Epidermal melanocyte (primary cell): ENCODE measurements around the gene NRTN.
"Not testable (repeated sequence)": the region's sequence is repeated elsewhere in the genome, so short reads cannot be mapped to it uniquely, and the experiment has no call there.

ENCODE experiments used
- DNase-seq: peaks from one replicate; pipeline ENCODE4 v3.0.0; 2011; ENCODE audit warnings: low spot score; ENCODE audit not compliant: insufficient read length

Gene NRTN

DNA sequence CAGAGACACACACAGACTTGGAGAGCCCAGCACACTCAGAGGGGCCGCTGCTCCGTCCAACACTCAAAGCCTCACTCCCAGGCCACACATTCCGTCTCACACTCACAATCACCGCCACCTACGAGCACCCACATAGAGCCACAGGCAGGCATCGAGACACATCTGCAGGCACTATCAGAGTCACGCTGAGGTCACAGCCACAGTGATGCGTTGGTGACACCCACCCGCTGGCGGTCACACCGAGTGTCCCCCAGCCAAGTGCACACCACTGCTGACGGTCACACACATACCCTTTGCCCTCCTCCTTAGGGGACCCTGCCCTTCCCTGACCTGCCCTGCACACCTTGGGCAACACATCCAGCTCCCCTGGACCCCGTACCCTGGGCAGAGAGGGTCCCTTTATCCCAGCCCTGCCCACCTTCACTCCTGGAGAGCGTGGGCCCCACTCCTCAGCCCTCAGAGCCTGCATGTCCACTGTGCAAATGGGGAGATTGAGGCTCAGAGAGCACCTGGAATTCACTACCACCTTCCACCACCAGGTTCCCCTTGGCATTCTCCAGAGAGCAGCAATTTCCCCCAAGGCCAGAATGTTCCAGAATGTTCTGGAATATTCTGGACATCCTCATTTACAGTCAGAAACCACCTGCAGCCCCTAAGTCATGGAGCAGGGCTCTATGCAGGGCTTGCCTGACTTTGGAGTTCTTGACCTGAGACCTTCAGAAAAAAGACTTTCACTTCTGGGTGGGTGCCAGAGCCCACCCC is 60.0 kb downstream of the NRTN start:
- DNase-seq = no peak

DNA sequence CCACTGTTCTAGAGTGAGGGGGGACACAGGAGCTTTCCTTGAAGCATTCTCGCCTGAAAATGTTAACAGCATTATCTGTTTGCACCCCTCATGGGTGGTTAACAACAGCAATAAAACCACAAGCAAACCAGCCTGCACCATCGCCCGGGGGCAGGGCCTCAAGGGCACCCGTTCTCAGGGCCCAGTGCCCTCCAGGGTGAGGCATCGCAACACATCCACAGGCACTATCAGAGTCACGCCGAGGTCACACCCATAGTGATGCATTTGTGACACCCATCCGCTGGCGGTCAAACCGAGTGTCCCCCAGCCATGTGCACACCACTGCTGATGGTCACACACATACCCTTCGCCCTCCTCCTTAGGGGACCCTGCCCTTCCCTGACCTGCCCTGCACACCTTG is 60.9 kb downstream of the NRTN start:
- no peak for DNase-seq

DNA sequence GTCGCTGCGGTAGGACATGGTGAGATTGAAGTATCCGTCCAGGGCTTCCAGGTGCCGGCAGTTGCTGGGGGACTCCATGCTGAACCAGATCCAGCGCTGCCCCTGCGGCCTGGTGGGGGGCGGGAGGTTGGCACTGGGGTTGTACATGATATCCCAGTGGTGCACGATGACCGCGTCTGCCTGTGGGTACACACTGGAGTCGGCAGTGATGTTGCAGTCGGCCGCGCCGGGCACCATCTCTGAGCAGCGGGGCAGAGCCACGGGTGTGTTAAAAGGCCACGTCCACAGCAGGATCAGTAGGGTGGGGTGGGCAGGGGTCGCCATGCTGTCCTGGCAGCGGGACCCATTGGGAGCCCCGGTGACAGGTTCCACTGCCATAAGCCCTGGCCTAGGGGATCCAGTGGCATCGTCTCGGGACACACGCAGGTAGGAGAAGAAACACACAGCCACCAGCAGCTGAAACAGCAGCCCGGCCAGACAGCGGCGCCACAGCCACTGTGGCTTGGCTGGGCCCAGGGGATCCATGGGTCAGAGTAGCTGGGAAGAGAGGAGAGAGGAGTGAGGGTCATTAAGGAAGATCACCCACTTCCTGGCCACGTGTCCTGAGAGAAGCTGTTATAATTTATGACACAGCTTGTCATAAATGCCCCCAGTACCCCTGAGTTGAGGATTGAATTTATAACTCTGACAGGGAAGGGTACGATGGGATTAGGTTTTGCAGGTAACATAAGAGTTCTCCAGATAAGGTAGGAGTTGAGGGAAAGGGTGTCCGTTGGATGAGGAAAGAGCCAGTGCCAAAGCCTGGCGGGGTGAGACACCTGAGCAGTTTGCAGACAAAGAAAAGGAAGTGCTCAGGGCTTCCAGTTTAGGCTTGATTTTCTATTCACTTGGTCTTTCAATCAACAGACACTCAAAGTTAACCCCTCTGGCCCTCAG is 62.6 kb downstream of the NRTN start:
- no peak for DNase-seq

DNA sequence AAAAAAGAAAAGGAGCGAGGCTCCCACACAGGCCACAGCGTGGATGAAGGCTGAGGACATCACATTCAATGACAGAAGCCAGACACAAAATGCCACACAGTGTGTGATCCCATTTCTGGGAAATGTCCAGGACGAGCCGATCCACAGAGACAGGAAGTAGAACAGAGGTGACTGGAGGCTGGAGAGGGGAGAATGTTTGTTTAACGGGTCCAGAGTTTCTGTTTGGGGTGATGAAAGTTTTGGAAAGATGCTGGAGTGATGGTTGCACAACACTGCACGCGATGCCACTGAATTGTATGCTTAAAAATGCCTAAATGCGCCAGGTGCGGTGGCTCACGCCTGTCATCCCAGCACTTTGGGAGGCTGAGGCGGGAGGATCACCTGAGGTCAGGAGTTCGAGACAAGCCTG is 66.1 kb downstream of the NRTN start:
- no peak for DNase-seq

DNA sequence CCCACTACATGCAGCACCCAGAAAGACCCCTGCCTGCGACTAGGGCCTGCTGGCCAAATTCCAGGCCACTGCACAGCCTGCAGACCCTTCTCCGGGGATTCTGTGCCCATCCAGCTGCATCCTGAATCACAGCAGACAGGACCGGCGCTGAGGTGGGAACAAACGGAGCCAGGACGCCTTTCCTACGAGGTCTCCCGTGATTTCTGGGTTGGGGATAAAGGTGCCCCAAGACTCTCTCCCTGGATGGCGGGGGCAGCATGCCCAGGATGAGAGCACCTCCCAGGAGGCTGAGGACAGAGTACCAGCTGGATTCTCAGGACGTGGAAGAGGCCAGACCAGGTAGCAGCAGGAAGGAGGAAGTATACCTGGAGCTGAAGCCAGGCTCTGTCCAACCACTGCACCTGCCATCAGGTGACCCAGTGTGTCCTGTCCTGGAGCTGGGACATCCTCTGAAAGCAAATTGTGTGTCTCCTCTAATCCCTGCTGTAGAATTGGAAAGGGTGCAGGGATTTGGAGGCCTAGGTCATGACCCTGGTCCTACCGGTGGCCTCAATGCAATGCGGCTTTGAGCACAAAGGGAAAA is 68.8 kb downstream of the NRTN start:
- no peak for DNase-seq

DNA sequence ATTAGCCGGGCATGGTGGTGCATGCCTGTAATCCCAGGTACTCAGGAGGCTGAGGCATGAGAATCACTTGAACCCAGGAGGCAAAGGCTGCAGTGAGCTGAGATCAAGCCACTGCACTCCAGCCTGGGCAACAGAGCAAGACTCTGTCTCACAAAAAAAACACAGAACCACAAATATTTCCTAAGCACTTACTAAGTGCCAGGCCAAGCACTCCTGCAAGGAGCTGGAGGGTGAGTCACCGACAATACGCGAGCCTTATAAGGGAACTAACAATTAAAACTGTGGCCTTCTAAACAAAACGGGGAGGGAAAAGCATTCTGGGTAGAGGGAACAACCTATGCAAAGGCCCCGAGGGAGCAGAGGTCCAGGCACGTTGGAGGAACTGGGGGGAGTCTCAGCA is 69.6 kb downstream of the NRTN start:
- not testable (repeated sequence) for DNase-seq

DNA sequence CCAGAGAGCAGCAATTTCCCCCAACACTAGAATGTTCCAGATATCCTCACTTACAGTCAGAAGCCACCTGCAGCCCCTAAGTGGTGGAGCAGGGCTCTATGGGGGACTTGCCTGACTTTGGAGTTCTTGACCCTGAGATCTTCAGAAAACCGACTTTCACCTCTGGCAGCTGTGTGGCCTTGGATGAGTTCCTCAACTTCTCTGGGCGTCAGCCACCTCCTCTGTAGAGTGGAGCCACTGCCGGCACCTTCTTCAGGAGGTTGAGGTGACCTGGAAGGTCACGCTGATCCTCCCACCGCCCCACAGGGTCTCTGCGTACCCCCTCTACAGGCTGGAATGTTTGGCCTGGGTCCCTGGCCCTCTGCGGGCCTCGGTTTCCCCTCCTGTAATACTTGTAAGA is 72.6 kb downstream of the NRTN start:
- DNase-seq = no peak

DNA sequence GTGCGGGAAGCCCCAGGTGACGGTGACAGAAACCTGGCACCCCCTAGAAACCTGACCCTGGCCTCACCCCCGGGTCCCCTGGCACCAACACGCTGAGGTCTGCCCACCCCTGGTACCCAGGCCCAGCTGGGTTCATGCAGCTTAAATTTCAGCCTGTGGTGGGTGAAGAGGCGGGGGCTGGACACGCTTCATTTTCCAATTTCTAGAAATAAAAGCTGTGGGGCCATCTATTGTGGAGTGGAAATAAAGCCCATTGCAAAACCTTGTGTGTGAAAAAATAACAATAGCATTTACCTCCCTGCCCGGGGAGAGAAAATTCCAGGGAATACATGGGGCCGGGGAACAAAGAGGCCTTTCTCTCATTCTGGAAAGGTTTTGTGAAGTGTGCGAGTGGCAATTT is 73.0 kb downstream of the NRTN start:
- no peak for DNase-seq
